ENCODE results near the gene PIAS4. TPM values are rescaled to one million over a fixed set of nuclear protein-coding genes. Genes with fewer than 3 reads are reported as not detected.

PIAS4 gene
- total and polyA plus RNA-seq, 2 of the 13 experiments (the other 11 are each of a cell fraction or from before 2014, with no cell fraction given), result 9.0 to 20.1 TPM

GRCh38 chr19:3983936-3984583 is 23.5 kb upstream of the PIAS4 start (continued):
- TF ChIP-seq REST (IDR thresholded peaks at IDR 0.05; ENCODE audit: borderline replicate concordance in 1 of 2, low read depth in 1 of 2, low read length in 2 of 2) (no peak), ZNF280B (CRISPR knock-in tag; IDR thresholded peaks at IDR 0.05; ENCODE audit: borderline replicate concordance) (no peak; the same call in 1 of the 2 replicates), SNAPC5 (CRISPR knock-in tag; IDR thresholded peaks at IDR 0.05; ENCODE audit: borderline replicate concordance) (no peak), ATF2 (CRISPR knock-in tag; IDR thresholded peaks at IDR 0.05) (no peak), POGK (CRISPR knock-in tag; conservative IDR thresholded peaks at IDR 0.05) (no peak), ZNF790 (CRISPR knock-in tag; IDR thresholded peaks at IDR 0.05; ENCODE audit: borderline replicate concordance) (no peak), THYN1 (CRISPR knock-in tag; IDR thresholded peaks at IDR 0.05; ENCODE audit: borderline replicate concordance, low read depth) (no peak), POLR2A (IDR thresholded peaks at IDR 0.05; ENCODE audit: insufficient read depth in 1 of 2, low read depth in 2 of 2, low read length in 2 of 2) (peak in 1 of 2 experiments; percentile 32; a peak in 1 of 4 replicates), NKX3-1 (CRISPR knock-in tag; IDR thresholded peaks at IDR 0.05) (no peak), ATF7 (IDR thresholded peaks at IDR 0.05) (0 out of 2 replicates have a peak, but pooled peaks have one; percentile 23), ATF7 (CRISPR knock-in tag; IDR thresholded peaks at IDR 0.05) (no peak), ZNF503 (CRISPR knock-in tag; IDR thresholded peaks at IDR 0.05) (no peak), MAX (IDR thresholded peaks at IDR 0.05) (peak; percentile 83), MEIS1 (CRISPR knock-in tag; IDR thresholded peaks at IDR 0.05; ENCODE audit: borderline replicate concordance) (no peak), RXRA (CRISPR knock-in tag; IDR thresholded peaks at IDR 0.05) (peak; percentile 30; the same call in 1 of the 2 replicates), NFE2L1 (CRISPR knock-in tag; IDR thresholded peaks at IDR 0.05; ENCODE audit: borderline replicate concordance) (no peak), NAIF1 (CRISPR knock-in tag; IDR thresholded peaks at IDR 0.05; ENCODE audit: borderline replicate concordance) (0 out of 2 replicates have a peak, but pooled peaks have one; percentile 28), SPEN (CRISPR knock-in tag; IDR thresholded peaks at IDR 0.05; ENCODE audit: low read depth) (peak; percentile 35; the same call in 1 of the 2 replicates)

All from HepG2 (cell line).